WTC11 (cell line): ENCODE data around the gene CPXM1. TPM values are rescaled to one million over a fixed set of nuclear protein-coding genes. Genes with fewer than 3 reads are reported as not detected.

ENCODE experiments used
- ATAC-seq: fragments of 200-7000 bp; cut with Tn5 transposase; 2 replicates; pipeline ENCODE4 v1.10.0; 2021; ENCODE audit warnings: mild to moderate bottlenecking, moderate library complexity
- CTCF ChIA-PET: fragments of 300-600 bp; sonication (Branson Sonifier 250); formaldehyde crosslinking; loops from one replicate; lab custom pipeline; 2021; ENCODE audit warnings: antibody characterized with exemption; lab: Charles Lee
- POLR2A ChIA-PET: fragments of 350-600 bp; sonication (Branson Sonifier 250); formaldehyde crosslinking; loops from one replicate; lab custom pipeline; 2021; ENCODE audit warnings: antibody characterized with exemption; lab: Charles Lee
- DNase-seq: peaks from one replicate; pipeline ENCODE4 v3.0.0; 2021; ENCODE audit warnings: low spot score
- H3K27ac Mint-ChIP-seq: 2 replicates; pipeline ENCODE4 v1.8.0; 2021; ENCODE audit warnings: mixed read lengths
- H3K27me3 Mint-ChIP-seq: 2 replicates; pipeline ENCODE4 v1.8.0; 2021; ENCODE audit warnings: low read depth, mild to moderate bottlenecking, moderate library complexity, mixed read lengths
- H3K36me3 Mint-ChIP-seq: 2 replicates; pipeline ENCODE4 v1.8.0; 2021; ENCODE audit warnings: mixed read lengths
- H3K4me1 Mint-ChIP-seq: 2 replicates; pipeline ENCODE4 v1.8.0; 2022; ENCODE audit warnings: mixed read lengths
- H3K4me3 Mint-ChIP-seq: 2 replicates; pipeline ENCODE4 v1.8.0; 2021; ENCODE audit warnings: mild to moderate bottlenecking, moderate library complexity, mixed read lengths
- H3K9me3 Mint-ChIP-seq: 2 replicates; pipeline ENCODE4 v1.8.0; 2021; ENCODE audit warnings: mixed read lengths
- CREM ChIP-seq: sonication (generic); formaldehyde crosslinking; IDR thresholded peaks from 2 replicates; pipeline ENCODE4 v1.8.1; 2022; ENCODE audit warnings: mild to moderate bottlenecking, missing genetic modification reagents, moderate library complexity
- FOXP1 ChIP-seq: sonication (generic); formaldehyde crosslinking; IDR thresholded peaks from 2 replicates; pipeline ENCODE4 v1.8.0; 2022; ENCODE audit warnings: missing genetic modification reagents, mild to moderate bottlenecking, moderate library complexity, borderline replicate concordance
- GTF2I ChIP-seq: fragments of 250-450 bp; sonication (Bioruptor Pico); conservative IDR thresholded peaks from 2 replicates; pipeline ENCODE4 v1.4.0; 2021; ENCODE audit warnings: mild to moderate bottlenecking
- HMGA2 ChIP-seq: fragments of 250-450 bp; sonication (Bioruptor Pico); IDR thresholded peaks from 2 replicates; pipeline ENCODE4 v1.4.0; 2021; ENCODE audit warnings: mild to moderate bottlenecking, moderate library complexity
- IRF2 ChIP-seq: sonication (generic); formaldehyde crosslinking; IDR thresholded peaks from 2 replicates; pipeline ENCODE4 v1.8.0; 2022; ENCODE audit warnings: low read depth, missing genetic modification reagents, borderline replicate concordance
- OVOL2 ChIP-seq: fragments of 250-450 bp; sonication (Bioruptor Pico); IDR thresholded peaks from 2 replicates; pipeline ENCODE4 v1.9.0; 2021; ENCODE audit warnings: mild to moderate bottlenecking, borderline replicate concordance
- SP1 ChIP-seq: sonication (generic); formaldehyde crosslinking; conservative IDR thresholded peaks from 2 replicates; pipeline ENCODE4 v1.8.1; 2022; ENCODE audit warnings: missing genetic modification reagents
- TEAD1 ChIP-seq: sonication (generic); formaldehyde crosslinking; IDR thresholded peaks from 2 replicates; pipeline ENCODE4 v1.8.0; 2022; ENCODE audit warnings: mild to moderate bottlenecking, missing genetic modification reagents
- TP53 ChIP-seq: sonication (generic); formaldehyde crosslinking; IDR thresholded peaks from 2 replicates; pipeline ENCODE4 v1.8.1; 2023; ENCODE audit warnings: mild to moderate bottlenecking, missing genetic modification reagents
- ZNF423 ChIP-seq: fragments of 250-450 bp; sonication (Bioruptor Pico); IDR thresholded peaks from 2 replicates; pipeline ENCODE4 v2.1.2; 2022; ENCODE audit warnings: mild to moderate bottlenecking, moderate library complexity
- total RNA-seq: library from RNA; stranded (reverse); gene quantifications from 3 replicates; pipeline ENCODE4 v1.2.3, GENCODE V29; 2021
- TF ChIP-seq, protein P1 (sequence below): sonication (generic); formaldehyde crosslinking; IDR thresholded peaks from 2 replicates; pipeline ENCODE4 v1.8.0; 2023; ENCODE audit warnings: mild to moderate bottlenecking, missing genetic modification reagents
- TF ChIP-seq, protein P2 (sequence below): fragments of 250-450 bp; sonication (Bioruptor Pico); conservative IDR thresholded peaks from 2 replicates; pipeline ENCODE4 v1.9.0; 2021; ENCODE audit warnings: mild to moderate bottlenecking
- TF ChIP-seq, protein P3 (sequence below): sonication (generic); formaldehyde crosslinking; IDR thresholded peaks from 2 replicates; pipeline ENCODE4 v1.8.0; 2023; ENCODE audit warnings: missing genetic modification reagents
- TF ChIP-seq, protein P4 (sequence below): sonication (generic); formaldehyde crosslinking; IDR thresholded peaks from 2 replicates; pipeline ENCODE4 v1.8.0; 2022; ENCODE audit warnings: mild to moderate bottlenecking, missing genetic modification reagents
- TF ChIP-seq, protein P5 (sequence below): sonication (generic); formaldehyde crosslinking; IDR thresholded peaks from 2 replicates; pipeline ENCODE4 v1.8.1; 2022; ENCODE audit warnings: mild to moderate bottlenecking, missing genetic modification reagents, moderate library complexity, borderline replicate concordance
- TF ChIP-seq, protein P6 (sequence below): sonication (generic); formaldehyde crosslinking; IDR thresholded peaks from 2 replicates; pipeline ENCODE4 v1.8.1; 2023; ENCODE audit warnings: mild to moderate bottlenecking, missing genetic modification reagents, moderate library complexity
- TF ChIP-seq, protein P7 (sequence below): sonication (generic); formaldehyde crosslinking; IDR thresholded peaks from 2 replicates; pipeline ENCODE4 v1.8.0; 2022; ENCODE audit warnings: mild to moderate bottlenecking, missing genetic modification reagents

Gene CPXM1
- total RNA-seq, 1 experiment from 2014 or later = 51.2 TPM

DNA sequence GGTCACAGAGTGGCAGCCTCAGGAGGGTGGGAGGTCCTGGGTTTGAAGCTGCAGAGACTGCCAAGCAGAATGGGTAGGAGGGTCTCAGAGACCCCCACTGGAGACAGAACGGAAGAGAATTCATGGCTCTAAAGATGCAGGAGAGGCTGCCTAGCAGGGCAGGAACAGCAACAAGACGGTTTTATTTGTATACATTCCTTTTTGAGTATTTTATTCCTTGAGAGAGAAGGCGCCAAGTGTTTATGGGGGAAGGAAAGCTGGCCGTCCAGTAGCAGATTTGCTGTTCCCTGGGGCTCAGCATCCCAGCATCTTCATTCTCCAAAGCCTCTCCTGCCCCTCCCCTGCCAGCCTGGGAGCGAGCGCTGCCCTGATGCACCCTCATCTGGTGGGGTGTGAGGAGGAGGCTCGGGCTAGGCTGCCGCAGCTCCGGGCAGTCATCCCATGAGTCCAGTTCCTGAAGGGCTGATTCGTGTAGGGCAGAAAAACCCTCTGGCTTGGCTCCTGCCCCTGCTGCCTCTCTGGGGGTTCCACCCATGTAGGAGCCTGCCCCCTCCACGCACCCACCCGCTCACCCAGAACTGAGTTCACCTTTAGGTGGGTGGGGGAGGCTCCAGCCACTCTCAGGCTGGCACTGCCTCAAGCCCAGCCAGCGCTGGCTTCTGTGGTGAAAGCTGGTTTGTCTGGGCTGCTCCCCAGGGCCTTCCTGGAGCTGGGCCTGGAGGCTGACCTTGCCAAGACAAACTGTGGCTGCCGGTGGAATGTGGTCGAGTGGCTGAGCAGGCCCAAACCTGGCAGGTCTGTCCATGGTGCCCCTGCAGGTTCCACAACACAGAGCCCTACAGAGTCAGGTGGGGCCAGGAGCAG is 32.4 kb downstream of the CPXM1 start (continued):
- TF ChIP-seq, protein P1, sequence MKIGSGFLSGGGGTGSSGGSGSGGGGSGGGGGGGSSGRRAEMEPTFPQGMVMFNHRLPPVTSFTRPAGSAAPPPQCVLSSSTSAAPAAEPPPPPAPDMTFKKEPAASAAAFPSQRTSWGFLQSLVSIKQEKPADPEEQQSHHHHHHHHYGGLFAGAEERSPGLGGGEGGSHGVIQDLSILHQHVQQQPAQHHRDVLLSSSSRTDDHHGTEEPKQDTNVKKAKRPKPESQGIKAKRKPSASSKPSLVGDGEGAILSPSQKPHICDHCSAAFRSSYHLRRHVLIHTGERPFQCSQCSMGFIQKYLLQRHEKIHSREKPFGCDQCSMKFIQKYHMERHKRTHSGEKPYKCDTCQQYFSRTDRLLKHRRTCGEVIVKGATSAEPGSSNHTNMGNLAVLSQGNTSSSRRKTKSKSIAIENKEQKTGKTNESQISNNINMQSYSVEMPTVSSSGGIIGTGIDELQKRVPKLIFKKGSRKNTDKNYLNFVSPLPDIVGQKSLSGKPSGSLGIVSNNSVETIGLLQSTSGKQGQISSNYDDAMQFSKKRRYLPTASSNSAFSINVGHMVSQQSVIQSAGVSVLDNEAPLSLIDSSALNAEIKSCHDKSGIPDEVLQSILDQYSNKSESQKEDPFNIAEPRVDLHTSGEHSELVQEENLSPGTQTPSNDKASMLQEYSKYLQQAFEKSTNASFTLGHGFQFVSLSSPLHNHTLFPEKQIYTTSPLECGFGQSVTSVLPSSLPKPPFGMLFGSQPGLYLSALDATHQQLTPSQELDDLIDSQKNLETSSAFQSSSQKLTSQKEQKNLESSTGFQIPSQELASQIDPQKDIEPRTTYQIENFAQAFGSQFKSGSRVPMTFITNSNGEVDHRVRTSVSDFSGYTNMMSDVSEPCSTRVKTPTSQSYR = no peak

DNA sequence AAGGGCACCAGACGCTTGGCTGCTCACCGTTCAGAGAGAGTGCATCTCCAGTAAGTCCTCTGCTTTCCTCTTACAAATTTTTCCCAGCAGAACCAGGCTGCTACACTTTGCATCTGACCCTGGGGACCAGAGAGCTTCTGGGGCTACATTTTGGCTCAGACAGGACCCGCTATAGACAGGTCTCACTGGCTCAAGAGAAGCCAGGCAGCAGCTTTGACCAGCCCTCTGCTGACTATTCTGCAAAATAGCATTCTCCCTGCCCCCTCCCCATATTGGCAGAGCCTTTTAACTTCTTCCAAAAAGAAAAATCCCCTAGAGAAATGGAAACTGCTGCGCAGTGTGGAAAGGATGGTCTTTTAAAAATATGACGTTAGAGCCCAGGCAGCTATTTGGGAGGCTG is 37.2 kb downstream of the CPXM1 start:
- Mint-ChIP-seq H3K9me3 (no peaks in the 10 kb centered on the region), H3K27ac (no peak overlapping the region), H3K27me3 (peaks cover 5% of the 10 kb centered on the region; the same call in 1 of the 2 replicates), H3K4me1 (peaks cover 9% of the 10 kb centered on the region; the same call in 1 of the 2 replicates), H3K4me3 (no peak overlapping the region), H3K36me3 (no peaks in the 10 kb centered on the region)
- CTCF ChIA-PET = interaction anchor here (0.5 to 3.1 kb wide), 9 partner anchors 11 to 229 kb away, joined by 3 to 14 read pairs (median 4); no protein-coding TSS in a partner anchor
- POLR2A ChIA-PET = no interaction called here
- TF ChIP-seq OVOL2 (CRISPR knock-in tag) (no peak), CREM (CRISPR knock-in tag) (no peak), SP1 (CRISPR knock-in tag) (no peak), TEAD1 (CRISPR knock-in tag) (no peak), IRF2 (no peak), FOXP1 (CRISPR knock-in tag) (no peak), HMGA2 (CRISPR knock-in tag) (no peak), GTF2I (CRISPR knock-in tag) (no peak), TP53 (no peak), ZNF423 (CRISPR knock-in tag) (no peak)
- TF ChIP-seq, protein P2, sequence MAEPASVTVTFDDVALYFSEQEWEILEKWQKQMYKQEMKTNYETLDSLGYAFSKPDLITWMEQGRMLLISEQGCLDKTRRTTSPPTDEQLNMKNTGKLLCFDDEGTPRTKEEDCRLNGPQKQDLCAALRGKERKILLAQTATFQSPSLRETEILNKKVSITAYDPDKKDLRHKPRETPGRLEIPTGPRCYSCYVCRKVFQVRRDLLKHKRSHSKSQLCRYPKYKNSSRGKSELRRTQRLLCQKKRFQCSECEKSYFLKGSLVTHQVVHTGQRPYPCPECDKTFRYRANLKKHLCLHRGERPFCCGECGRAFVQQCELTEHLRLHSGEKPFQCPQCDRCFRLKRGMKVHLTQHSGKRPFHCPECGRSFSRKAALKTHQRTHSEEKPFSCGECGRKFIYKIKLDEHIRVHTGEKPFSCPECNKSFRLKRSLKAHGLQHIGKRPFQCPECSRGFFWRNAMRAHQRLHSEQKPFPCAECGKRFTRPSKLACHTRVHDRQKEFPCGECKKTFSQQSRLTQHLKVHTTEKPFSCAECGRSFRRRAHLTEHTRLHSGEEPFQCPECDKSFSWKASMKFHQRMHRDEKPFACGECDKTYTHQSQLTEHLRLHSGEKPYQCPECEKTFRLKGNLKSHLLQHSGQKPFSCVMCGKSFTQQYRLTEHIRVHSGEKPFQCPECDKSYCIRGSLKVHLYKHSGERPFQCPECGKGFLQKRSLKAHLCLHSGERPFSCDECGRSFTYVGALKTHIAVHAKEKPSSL (CRISPR knock-in tag) = no peak
- TF ChIP-seq, protein P3, sequence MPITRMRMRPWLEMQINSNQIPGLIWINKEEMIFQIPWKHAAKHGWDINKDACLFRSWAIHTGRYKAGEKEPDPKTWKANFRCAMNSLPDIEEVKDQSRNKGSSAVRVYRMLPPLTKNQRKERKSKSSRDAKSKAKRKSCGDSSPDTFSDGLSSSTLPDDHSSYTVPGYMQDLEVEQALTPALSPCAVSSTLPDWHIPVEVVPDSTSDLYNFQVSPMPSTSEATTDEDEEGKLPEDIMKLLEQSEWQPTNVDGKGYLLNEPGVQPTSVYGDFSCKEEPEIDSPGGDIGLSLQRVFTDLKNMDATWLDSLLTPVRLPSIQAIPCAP (CRISPR knock-in tag) = no peak
- TF ChIP-seq, protein P4, sequence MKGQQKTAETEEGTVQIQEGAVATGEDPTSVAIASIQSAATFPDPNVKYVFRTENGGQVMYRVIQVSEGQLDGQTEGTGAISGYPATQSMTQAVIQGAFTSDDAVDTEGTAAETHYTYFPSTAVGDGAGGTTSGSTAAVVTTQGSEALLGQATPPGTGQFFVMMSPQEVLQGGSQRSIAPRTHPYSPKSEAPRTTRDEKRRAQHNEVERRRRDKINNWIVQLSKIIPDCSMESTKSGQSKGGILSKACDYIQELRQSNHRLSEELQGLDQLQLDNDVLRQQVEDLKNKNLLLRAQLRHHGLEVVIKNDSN = no peak
- TF ChIP-seq, protein P5, sequence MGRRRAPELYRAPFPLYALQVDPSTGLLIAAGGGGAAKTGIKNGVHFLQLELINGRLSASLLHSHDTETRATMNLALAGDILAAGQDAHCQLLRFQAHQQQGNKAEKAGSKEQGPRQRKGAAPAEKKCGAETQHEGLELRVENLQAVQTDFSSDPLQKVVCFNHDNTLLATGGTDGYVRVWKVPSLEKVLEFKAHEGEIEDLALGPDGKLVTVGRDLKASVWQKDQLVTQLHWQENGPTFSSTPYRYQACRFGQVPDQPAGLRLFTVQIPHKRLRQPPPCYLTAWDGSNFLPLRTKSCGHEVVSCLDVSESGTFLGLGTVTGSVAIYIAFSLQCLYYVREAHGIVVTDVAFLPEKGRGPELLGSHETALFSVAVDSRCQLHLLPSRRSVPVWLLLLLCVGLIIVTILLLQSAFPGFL (CRISPR knock-in tag) = no peak
- TF ChIP-seq, protein P6, sequence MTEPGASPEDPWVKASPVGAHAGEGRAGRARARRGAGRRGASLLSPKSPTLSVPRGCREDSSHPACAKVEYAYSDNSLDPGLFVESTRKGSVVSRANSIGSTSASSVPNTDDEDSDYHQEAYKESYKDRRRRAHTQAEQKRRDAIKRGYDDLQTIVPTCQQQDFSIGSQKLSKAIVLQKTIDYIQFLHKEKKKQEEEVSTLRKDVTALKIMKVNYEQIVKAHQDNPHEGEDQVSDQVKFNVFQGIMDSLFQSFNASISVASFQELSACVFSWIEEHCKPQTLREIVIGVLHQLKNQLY (CRISPR knock-in tag) = no peak
- TF ChIP-seq, protein P7, sequence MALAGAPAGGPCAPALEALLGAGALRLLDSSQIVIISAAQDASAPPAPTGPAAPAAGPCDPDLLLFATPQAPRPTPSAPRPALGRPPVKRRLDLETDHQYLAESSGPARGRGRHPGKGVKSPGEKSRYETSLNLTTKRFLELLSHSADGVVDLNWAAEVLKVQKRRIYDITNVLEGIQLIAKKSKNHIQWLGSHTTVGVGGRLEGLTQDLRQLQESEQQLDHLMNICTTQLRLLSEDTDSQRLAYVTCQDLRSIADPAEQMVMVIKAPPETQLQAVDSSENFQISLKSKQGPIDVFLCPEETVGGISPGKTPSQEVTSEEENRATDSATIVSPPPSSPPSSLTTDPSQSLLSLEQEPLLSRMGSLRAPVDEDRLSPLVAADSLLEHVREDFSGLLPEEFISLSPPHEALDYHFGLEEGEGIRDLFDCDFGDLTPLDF (CRISPR knock-in tag) = no peak
- ATAC-seq (peak; percentile 51; the same call in 1 of the 2 replicates), DNase-seq (no peak)
